Osteocyte (in vitro differentiated cells): ENCODE data around the gene UXS1. TPM values are rescaled to one million over a fixed set of nuclear protein-coding genes. Genes with fewer than 3 reads are reported as not detected.
"Not testable (repeated sequence)": the region's sequence is repeated elsewhere in the genome, so short reads cannot be mapped to it uniquely, and the experiment has no call there.

Experiments
- DNase-seq: peaks from one replicate; pipeline ENCODE4 v3.0.0; 2021; ENCODE audit warnings: mixed read lengths; ENCODE audit not compliant: unreplicated experiment; ENCODE audit errors: extremely low spot score
- H3K27ac Mint-ChIP-seq: one replicate; pipeline ENCODE4 v1.8.0; 2021; ENCODE audit warnings: mild to moderate bottlenecking, mixed read lengths; ENCODE audit not compliant: unreplicated experiment
- H3K27me3 Mint-ChIP-seq: one replicate; pipeline ENCODE4 v1.8.0; 2021; ENCODE audit warnings: mixed read lengths; ENCODE audit not compliant: unreplicated experiment
- H3K36me3 Mint-ChIP-seq: one replicate; pipeline ENCODE4 v1.8.0; 2021; ENCODE audit warnings: mixed read lengths; ENCODE audit not compliant: unreplicated experiment
- H3K4me1 Mint-ChIP-seq: one replicate; pipeline ENCODE4 v1.8.0; 2021; ENCODE audit warnings: mixed read lengths; ENCODE audit not compliant: unreplicated experiment
- H3K4me3 Mint-ChIP-seq: one replicate; pipeline ENCODE4 v1.8.0; 2021; ENCODE audit warnings: mild to moderate bottlenecking, moderate library complexity, mixed read lengths; ENCODE audit not compliant: unreplicated experiment
- H3K9me3 Mint-ChIP-seq: one replicate; pipeline ENCODE4 v1.8.0; 2021; ENCODE audit warnings: mixed read lengths; ENCODE audit not compliant: unreplicated experiment
- long read RNA-seq: library from polyadenylated mRNA; unstranded; transcript quantifications from one replicate; pipeline ENCODE4 v2.0.0, GENCODE V29; 2021
- total RNA-seq: library from RNA; stranded (reverse); gene quantifications from 2 replicates; pipeline ENCODE4 v1.2.1, GENCODE V29; 2021
- TF ChIP-seq, protein P1 (sequence below): fragments of 200-600 bp; sonication (generic); IDR thresholded peaks from 2 replicates; pipeline ENCODE4 v1.5.0; 2021; ENCODE audit warnings: antibody characterized with exemption, mild to moderate bottlenecking, moderate library complexity

Gene UXS1
- 22.5 and 23.2 TPM in 2 replicates for total RNA-seq
- long read RNA-seq, transcript UXS1-201 (15 exons, 2,099 nt): minor isoform, 52 of 246 reads
- long read RNA-seq, transcript UXS1-203 (15 exons, 1,839 nt): major isoform, 169 of 246 reads
- long read RNA-seq, partial matches to known transcripts: 3 of 246 reads
- long read RNA-seq, other reads (novel, unspliced or antisense): 21 of 246 reads

DNA sequence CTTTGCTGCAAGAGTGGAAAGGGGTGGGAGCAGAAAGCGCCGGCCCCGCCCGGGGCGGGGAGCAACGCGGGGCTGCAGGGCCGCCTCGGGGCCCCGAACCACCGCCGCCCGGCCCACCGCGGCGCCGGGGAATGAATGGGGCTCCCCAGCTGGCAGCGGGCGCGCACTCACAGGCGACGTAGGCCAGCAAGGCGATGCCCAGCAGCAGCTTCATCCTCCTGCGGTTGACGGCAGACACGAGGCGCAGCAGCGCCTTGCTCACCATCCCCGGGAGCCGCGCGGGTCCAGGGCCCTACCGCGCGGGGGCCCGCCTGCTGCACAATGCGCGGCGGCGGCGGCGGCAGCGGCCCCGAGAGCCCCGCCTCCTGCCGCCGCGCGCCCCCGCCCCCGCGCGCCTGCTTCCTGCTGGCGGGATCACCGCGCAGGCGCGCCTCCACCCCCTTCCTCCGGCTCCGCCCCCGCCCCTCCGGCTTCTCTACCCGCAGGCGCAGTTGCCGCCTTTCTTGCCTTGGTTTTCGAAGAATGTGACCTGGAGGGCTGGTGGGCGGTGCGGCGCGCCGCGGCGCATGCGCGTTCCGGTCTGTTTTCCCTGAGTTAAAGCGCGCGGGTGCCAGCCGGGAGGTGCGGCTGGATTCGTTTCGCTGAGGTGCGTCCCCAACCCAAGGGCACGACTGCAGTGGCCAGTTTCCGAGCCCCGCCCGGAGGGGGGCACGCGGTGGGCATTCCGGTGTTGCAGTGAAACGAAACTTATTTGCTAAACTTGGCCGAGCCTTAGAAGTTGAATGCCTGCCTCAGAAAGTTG, at the start of gene UXS1:
Gene UXS1, minus strand, starts transcription at position 325 of the 802 bp plus-strand sequence. Its CDS starts 60 bp downstream, at position 265.
- DNase-seq: peak; percentile 99
- peaks cover 39% of the 10 kb centered on the region for H3K4me1 Mint-ChIP-seq
- peak within 1 kb of the TSS; percentile 90 for H3K4me3 Mint-ChIP-seq
- no peaks in the 10 kb centered on the region for H3K9me3 Mint-ChIP-seq
- TF ChIP-seq, protein P1, sequence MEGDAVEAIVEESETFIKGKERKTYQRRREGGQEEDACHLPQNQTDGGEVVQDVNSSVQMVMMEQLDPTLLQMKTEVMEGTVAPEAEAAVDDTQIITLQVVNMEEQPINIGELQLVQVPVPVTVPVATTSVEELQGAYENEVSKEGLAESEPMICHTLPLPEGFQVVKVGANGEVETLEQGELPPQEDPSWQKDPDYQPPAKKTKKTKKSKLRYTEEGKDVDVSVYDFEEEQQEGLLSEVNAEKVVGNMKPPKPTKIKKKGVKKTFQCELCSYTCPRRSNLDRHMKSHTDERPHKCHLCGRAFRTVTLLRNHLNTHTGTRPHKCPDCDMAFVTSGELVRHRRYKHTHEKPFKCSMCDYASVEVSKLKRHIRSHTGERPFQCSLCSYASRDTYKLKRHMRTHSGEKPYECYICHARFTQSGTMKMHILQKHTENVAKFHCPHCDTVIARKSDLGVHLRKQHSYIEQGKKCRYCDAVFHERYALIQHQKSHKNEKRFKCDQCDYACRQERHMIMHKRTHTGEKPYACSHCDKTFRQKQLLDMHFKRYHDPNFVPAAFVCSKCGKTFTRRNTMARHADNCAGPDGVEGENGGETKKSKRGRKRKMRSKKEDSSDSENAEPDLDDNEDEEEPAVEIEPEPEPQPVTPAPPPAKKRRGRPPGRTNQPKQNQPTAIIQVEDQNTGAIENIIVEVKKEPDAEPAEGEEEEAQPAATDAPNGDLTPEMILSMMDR: no peak
- no peaks in the 10 kb centered on the region for H3K36me3 Mint-ChIP-seq
- peak within 1 kb of the TSS; percentile 83 for H3K27ac Mint-ChIP-seq
- H3K27me3 Mint-ChIP-seq: no peaks in the 10 kb centered on the region

DNA sequence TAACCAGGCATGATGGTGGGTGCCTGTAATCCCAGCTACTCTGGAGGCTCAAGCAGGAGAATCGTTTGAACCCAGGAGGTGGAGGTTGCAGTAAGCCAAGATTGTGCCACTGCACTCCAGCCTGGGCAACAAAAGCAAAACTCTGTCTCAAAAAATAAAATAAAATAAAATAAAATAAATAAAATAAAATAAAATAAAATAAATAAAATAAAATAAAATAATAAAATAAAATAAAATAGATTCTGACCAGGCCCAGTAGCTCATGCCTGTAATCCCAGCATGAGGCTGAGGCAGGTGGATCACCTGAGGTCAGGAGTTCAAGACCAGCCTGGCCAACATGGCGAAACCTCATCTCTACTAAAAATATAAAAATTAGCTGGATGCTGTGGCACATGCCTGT, 45.4 kb upstream of the UXS1 start:
- H3K27me3 Mint-ChIP-seq, H3K36me3 Mint-ChIP-seq, H3K4me1 Mint-ChIP-seq, H3K27ac Mint-ChIP-seq, H3K4me3 Mint-ChIP-seq, DNase-seq: not testable (repeated sequence)
- peaks cover 19% of the 10 kb centered on the region for H3K9me3 Mint-ChIP-seq

GRCh38 chr2:106235392-106235791, 41.3 kb upstream of the UXS1 start:
- H3K36me3 Mint-ChIP-seq, H3K27ac Mint-ChIP-seq, H3K27me3 Mint-ChIP-seq, H3K4me1 Mint-ChIP-seq, H3K4me3 Mint-ChIP-seq, DNase-seq: not testable (repeated sequence)
- H3K9me3 Mint-ChIP-seq: peaks cover 27% of the 10 kb centered on the region

DNA sequence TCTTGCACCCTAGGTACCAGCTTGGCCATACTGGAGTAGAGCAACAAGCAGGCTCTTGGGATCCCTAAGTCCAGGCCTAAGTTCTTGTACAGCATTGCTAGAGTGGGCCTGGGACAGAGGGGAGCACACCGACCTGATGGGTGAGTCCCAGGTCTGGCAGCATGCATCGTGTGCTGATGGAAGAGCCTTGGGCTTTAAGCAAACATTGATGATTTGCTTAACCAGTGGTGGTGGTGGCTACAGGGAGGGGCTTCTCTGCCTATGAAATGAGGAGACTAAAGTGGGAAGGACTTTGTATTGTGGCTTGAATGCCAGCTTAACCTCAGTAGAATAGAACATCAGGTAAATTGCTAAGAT, 39.2 kb upstream of the UXS1 start:
- Mint-ChIP-seq H3K27me3 (peaks cover 6% of the 10 kb centered on the region), H3K4me1 (no peaks in the 10 kb centered on the region), H3K4me3 (no peak overlapping the region), H3K9me3 (peaks cover 27% of the 10 kb centered on the region), H3K36me3 (no peaks in the 10 kb centered on the region), H3K27ac (no peak overlapping the region)
- DNase-seq: no peak
- TF ChIP-seq, protein P1: no peak

- TF ChIP-seq, protein P1: no peak
- peaks cover 8% of the 10 kb centered on the region for H3K27me3 Mint-ChIP-seq
- H3K9me3 Mint-ChIP-seq: peaks cover 27% of the 10 kb centered on the region
- no peaks in the 10 kb centered on the region for H3K4me1 Mint-ChIP-seq
- no peak for DNase-seq
- no peaks in the 10 kb centered on the region for H3K36me3 Mint-ChIP-seq
- no peak overlapping the region for H3K27ac Mint-ChIP-seq
- no peak overlapping the region for H3K4me3 Mint-ChIP-seq
Measured at GRCh38 chr2:106232638-106233349, 38.7 kb upstream of the UXS1 start.

DNA sequence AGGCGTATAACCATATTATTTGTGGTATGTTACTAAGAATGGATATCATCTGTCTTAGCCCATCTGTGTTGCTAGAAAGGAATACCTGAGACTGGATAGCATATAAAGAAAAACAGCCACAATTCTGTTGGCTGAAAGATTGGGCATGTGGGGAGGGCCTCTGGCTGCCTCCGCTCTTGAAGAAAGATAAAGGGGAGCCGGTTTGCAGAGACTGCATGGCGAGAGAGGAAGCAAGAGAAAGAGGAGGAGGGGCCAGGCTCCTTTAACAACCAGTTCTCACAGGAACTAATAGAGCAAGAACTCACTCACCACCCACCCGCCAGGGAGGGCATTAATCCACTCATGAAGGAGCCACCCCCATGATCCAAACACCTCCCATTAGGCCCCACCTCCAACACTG, 29.2 kb upstream of the UXS1 start:
- Mint-ChIP-seq H3K4me3 (no peak overlapping the region), H3K27ac (no peak overlapping the region), H3K27me3 (peaks cover 27% of the 10 kb centered on the region), H3K9me3 (no peaks in the 10 kb centered on the region), H3K36me3 (no peaks in the 10 kb centered on the region), H3K4me1 (no peaks in the 10 kb centered on the region)
- TF ChIP-seq, protein P1: no peak
- no peak for DNase-seq

DNA sequence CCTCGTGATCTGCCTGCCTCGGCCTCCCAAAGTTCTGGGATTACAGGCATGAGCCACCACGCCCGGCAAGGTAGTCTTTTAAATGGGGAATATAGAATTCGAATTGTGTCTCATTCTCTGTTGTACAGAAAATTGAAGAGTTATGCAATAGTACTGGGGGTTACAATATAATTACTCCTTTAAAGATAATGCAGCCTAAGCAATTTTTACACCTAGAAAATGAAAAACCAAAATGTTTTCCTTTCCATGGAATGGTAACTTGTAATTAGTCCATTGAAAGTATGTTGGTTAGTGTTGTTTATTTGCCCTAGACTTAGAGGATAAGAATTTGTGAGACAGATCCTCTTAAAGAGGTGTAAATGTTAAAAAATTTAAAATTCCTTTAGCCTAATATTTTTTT, 28.0 kb upstream of the UXS1 start:
- H3K27ac Mint-ChIP-seq, H3K36me3 Mint-ChIP-seq, H3K9me3 Mint-ChIP-seq, H3K4me1 Mint-ChIP-seq, H3K4me3 Mint-ChIP-seq, DNase-seq: not testable (repeated sequence)
- peaks cover 27% of the 10 kb centered on the region for H3K27me3 Mint-ChIP-seq
